CD4-positive, alpha-beta T cell treated with Interleukin-4 for 1 hour (primary cell): ENCODE results near the gene MTMR1.

Source experiments
- DNase-seq, 2 donors: peaks; one replicate each; pipeline ENCODE4 v3.0.0-alpha.2; 2020 to 2022

The MTMR1 gene

DNA sequence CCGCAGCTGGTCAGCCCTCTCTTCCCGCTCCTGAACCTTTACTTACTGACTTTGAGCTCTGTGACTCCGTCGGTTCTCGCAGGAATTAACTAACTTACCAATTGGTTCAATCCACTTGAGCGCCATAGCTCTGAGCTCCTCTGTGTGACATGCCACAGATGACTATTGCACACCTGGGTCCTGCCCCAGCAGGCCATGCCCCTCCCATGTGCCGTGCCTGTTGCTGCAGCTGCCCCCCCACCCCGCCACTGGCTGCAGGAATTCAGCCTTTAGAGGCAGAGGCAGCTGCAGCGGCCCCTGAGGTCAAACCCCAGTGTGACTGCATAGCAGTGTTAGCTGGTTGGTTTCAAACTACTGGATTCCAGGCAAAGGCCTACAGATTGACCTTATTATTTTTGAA, 70.6 kb downstream of the MTMR1 start:
- DNase-seq: no peak

GRCh38 chrX:150765237-150765636, 72.0 kb downstream of the MTMR1 start:
- DNase-seq: no peak

DNA sequence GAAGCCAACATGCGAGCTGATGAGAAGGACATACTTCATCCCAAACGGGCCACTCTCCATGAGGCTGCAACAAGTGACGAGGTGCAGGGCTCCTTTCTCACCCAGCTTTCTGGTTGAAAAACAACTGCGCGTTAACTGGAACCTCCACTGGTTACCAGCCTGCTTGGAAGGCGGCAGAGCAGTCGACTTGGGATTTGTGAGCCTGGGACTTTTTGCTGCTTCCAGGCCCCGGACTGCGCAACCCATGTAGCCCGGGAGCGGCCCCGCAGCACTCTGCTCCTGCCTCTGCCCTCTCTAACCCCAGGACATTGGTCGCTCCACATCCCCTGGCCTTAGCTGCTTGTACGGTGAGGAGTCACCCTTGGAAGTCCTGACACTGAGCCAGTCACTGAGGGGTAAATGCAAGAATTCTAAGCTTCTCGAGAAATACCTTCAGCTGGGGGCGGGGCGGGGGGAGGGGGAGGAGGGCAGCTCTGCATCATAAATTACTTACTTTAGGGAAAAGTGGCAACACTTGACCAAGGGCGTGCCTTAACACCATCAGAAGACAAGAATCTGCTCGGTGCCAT, 72.7 kb downstream of the MTMR1 start:
- no peak for DNase-seq

GRCh38 chrX:150766351-150767044, 73.3 kb downstream of the MTMR1 start:
- DNase-seq: no peak

DNA sequence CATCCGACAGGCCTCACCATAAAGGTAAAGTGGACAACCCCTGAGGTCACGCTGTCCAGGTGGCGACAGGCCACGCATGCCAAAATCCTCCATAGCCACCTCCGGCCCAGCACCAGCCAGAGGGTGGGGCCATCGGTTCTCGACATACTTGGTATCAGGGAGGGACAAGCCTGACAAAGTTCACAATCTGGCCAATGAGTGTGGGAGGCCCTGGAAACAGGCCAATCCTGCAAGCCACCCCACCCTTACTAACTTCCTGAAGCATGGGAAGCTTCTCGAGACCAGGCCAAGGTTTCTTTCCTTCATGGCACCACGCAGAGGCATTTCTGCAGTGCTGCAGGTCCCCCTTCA, 73.8 kb downstream of the MTMR1 start:
- no peak for DNase-seq

GRCh38 chrX:150767475-150768131, 74.4 kb downstream of the MTMR1 start:
- no peak for DNase-seq

- no peak for DNase-seq
These were observed 74.9 kb downstream of the MTMR1 start for GRCh38 chrX:150768132-150768485.

- DNase-seq: no peak
These were observed 75.5 kb downstream of the MTMR1 start for GRCh38 chrX:150768580-150769190.

- no peak for DNase-seq
These were observed 76.2 kb downstream of the MTMR1 start for GRCh38 chrX:150769408-150769807.

DNA sequence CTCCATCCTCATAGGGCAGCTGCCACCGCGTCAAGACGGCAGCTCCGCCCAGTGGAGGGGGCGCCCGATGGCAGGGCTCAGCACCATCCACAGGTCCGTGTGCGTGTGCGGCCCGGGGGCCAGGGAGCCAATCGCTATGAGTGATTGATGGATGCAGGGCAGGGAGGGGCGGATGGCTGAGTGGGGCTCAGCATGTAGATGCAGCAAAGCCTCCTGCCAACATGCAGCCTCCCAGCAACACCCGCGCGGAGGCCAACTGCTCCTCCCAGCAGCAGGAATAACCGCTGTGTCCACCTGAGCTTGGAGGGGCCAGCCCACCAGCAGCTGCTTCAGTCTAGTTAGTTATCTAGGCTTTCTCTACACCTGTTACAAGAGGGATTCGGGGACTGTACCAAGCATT, 77.4 kb downstream of the MTMR1 start:
- DNase-seq: no peak

- DNase-seq: no peak
These were observed 77.9 kb downstream of the MTMR1 start for GRCh38 chrX:150771116-150771515.

- DNase-seq: peak; percentile 65
These were observed 79.2 kb downstream of the MTMR1 start for GRCh38 chrX:150772150-150772970.

DNA sequence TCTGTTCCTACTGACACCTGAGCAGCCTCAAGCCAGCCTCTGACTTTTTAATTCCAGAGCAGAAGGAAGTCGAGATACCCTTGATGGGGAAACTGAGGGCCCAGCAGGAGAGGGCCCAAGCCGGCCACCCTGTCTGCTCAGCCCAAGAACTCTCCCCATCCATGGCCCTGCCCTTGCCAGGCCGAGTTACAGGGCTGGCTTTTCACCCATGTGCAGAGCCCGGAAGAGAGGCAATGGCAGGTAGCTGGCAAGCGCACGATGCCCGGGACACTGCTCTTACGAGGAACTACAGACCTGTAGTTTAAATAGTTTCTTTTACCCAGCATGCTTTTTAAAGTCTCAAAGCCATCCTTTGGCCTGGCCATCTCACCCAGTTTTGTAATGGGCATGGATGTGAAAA, 79.9 kb downstream of the MTMR1 start:
- no peak for DNase-seq

DNA sequence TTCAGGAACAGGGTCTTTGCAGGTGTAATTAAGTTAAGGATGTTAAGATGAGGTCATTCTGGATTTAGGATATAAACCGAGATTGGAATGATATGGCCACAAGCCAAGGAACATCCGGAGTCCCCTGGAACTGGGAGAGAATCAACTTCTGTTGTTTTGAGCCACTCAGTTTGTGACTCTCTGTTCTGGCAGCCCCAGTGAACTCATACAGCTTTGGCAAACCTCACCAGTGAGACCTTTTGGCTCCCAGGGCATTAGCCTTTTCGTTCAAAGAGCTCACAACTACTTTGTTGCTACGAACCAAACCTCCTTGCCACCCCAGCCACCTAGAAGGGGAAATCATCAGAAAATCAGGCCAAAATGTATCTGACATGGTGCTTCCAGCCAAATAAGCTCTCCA, 80.4 kb downstream of the MTMR1 start:
- DNase-seq: no peak

- DNase-seq: no peak
These were observed 81.8 kb downstream of the MTMR1 start for GRCh38 chrX:150774798-150775568.

- no peak for DNase-seq
These were observed 82.6 kb downstream of the MTMR1 start for GRCh38 chrX:150775569-150776350.

DNA sequence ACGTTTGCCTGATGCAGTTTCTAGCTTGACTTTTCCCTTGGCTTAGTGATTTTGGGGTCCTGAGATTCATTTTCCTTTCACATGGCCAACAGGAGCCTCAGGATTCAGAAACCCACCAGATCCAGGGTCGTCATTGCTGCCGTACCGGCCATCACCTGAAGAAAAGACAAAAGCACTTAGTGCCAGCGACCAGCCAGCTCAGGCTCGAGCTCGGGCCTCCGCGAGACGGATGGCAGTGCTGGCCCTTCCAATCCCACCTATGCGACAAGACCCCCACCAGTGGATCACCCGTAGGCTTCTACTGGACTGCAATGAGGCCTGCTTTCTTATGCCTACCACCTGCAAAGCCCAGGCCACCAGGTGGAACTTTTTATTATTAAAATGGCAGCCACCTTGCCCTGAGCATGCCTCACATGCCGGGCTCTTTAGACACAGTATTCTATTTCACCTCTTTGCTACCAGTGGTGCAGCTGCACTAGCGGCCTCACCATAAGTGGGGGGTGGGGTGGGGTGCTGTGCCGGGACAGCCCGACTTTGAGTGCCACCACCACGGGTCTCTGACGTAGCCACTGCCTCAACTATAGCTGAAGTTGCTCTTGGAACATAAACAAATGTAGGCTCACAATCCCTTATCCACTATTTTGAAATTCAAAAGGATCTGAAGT, 84.3 kb downstream of the MTMR1 start:
- DNase-seq: no peak

GRCh38 chrX:150779385-150779784, 86.2 kb downstream of the MTMR1 start:
- DNase-seq: no peak

GRCh38 chrX:150781677-150782076, 88.5 kb downstream of the MTMR1 start:
- no peak for DNase-seq

- no peak for DNase-seq
These were observed 96.8 kb downstream of the MTMR1 start for GRCh38 chrX:150790021-150790420.

GRCh38 chrX:150792949-150793527, 99.8 kb downstream of the MTMR1 start:
- DNase-seq: no peak
